ENCODE data around the gene GTF2F2. TPM values are rescaled to one million over a fixed set of nuclear protein-coding genes. Genes with fewer than 3 reads are reported as not detected.
A peak's percentile ranks its signal among the peaks of the same experiment; 100 is the strongest.

The GTF2F2 gene
- polyA plus RNA-seq, 2 of the 4 experiments (the other 2 are of a cell fraction) = 21.0 to 30.0 TPM

GRCh38 chr13:45320876-45321629 is 200.7 kb downstream of the GTF2F2 start:
- CTCF ChIA-PET = interaction anchor here (0.9 to 3.6 kb wide), 2 partner anchors 12 to 274 kb away, joined by 3 to 11 read pairs; no protein-coding TSS in a partner anchor
- no peak; a peak in 1 of 6 replicates for ATAC-seq

GRCh38 chr13:45325806-45326205 is 205.5 kb downstream of the GTF2F2 start:
- Histone ChIP-seq H3K4me2 (no peak overlapping the region), H3K27ac (0 out of 6 replicates have a peak overlapping the region, but pooled peaks of 1 of the 2 experiments have one; percentile 40), H3K4me1 (peaks cover 13% of the 10 kb centered on the region), H3K9me3 (no peaks in the 10 kb centered on the region), H3K4me3 (no peak overlapping the region)
- POLR2A ChIA-PET = interaction anchor here (0.7 to 0.9 kb wide), 2 partner anchors 15 to 68 kb away, joined by 3 to 4 read pairs; partner anchors contain the start of gene TPT1
- DNase-seq (ENCODE audit: low read depth in 1 of 2, low spot score in 1 of 2) = no peak
- TF ChIP-seq JUN (IDR thresholded peaks at IDR 0.05) (0 out of 5 replicates have a peak, but pooled peaks of 1 of the 2 experiments have one; percentile 23), FOSL2 (IDR thresholded peaks at IDR 0.05) (no peak), FOSL2 (CRISPR knock-in tag; IDR thresholded peaks at IDR 0.05) (peak; percentile 43), RNF2 (IDR thresholded peaks at IDR 0.05; ENCODE audit: borderline replicate concordance, low read depth) (no peak), POLR2AphosphoS2 (conservative IDR thresholded peaks at IDR 0.05; ENCODE audit: low read length) (peak; percentile 71; the same call in 1 of the 2 replicates), KDM5A (IDR thresholded peaks at IDR 0.05) (no peak), MAFK (IDR thresholded peaks at IDR 0.05; ENCODE audit: partially characterized antibody) (no peak), EHF (CRISPR knock-in tag; IDR thresholded peaks at IDR 0.05) (no peak), TP53 (CRISPR knock-in tag; IDR thresholded peaks at IDR 0.05) (no peak), PBX3 (IDR thresholded peaks at IDR 0.05) (no peak), SREBF2 (IDR thresholded peaks at IDR 0.05) (no peak)
- peak; percentile 27 to 76 for ATAC-seq
- CTCF ChIA-PET = interaction anchor here (1.2 to 2.0 kb wide), 2 partner anchors 11 to 17 kb away, joined by 4 to 5 read pairs; no protein-coding TSS in a partner anchor
- WGBS (ENCODE audit: missing lambda C conversion rate) = 70% methylated on average over 4 of the region's 4 CpGs
- FAIRE-seq = no peak

More at GRCh38 chr13:45320876-45321629, 200.7 kb downstream of the GTF2F2 start:
- Histone ChIP-seq H3K9me3 (no peaks in the 10 kb centered on the region), H3K4me1 (peaks cover 21% of the 10 kb centered on the region), H3K27ac (no peak overlapping the region), H3K4me3 (no peak overlapping the region), H3K4me2 (no peak overlapping the region)
- POLR2A ChIA-PET = no interaction called here
- FAIRE-seq = no peak
- 79% methylated on average over 4 of the region's 4 CpGs for WGBS (ENCODE audit: missing lambda C conversion rate)
- TF ChIP-seq HES2 (IDR thresholded peaks at IDR 0.05) (no peak), SREBF2 (IDR thresholded peaks at IDR 0.05) (no peak), JUN (IDR thresholded peaks at IDR 0.05) (no peak), EP300 (IDR thresholded peaks at IDR 0.05) (no peak), FOSB (CRISPR knock-in tag; IDR thresholded peaks at IDR 0.05) (no peak), MAFK (IDR thresholded peaks at IDR 0.05; ENCODE audit: partially characterized antibody) (no peak), PBX3 (IDR thresholded peaks at IDR 0.05) (no peak), CEBPB (IDR thresholded peaks at IDR 0.05) (no peak), HOXB5 (CRISPR knock-in tag; IDR thresholded peaks at IDR 0.05) (no peak), ELK1 (IDR thresholded peaks at IDR 0.05; ENCODE audit: low read depth, low read length) (no peak), RCOR1 (IDR thresholded peaks at IDR 0.05; ENCODE audit: low read depth, low read length) (no peak), NPAS2 (CRISPR knock-in tag; IDR thresholded peaks at IDR 0.05; ENCODE audit: borderline replicate concordance) (no peak), ATOH8 (CRISPR knock-in tag; IDR thresholded peaks at IDR 0.05; ENCODE audit: low read depth) (no peak), RARB (CRISPR knock-in tag; IDR thresholded peaks at IDR 0.05) (no peak), FOXS1 (CRISPR knock-in tag; IDR thresholded peaks at IDR 0.05) (no peak), ESRRA (IDR thresholded peaks at IDR 0.05; ENCODE audit: borderline replicate concordance, low read length) (no peak), USF2 (IDR thresholded peaks at IDR 0.05) (no peak), FOSL2 (IDR thresholded peaks at IDR 0.05) (no peak), FOSL2 (CRISPR knock-in tag; IDR thresholded peaks at IDR 0.05) (no peak), RAD21 (conservative IDR thresholded peaks at IDR 0.05 in 1 of 2, IDR thresholded peaks at IDR 0.05 in 1 of 2) (no peak), PHF8 (IDR thresholded peaks at IDR 0.05; ENCODE audit: borderline replicate concordance, low read depth) (no peak)
- no peak for DNase-seq (ENCODE audit: low read depth in 1 of 2, low spot score in 1 of 2)

All from A549 (cell line).